ENCODE data around the gene CIB4. TPM values are rescaled to one million over a fixed set of nuclear protein-coding genes. Genes with fewer than 3 reads are reported as not detected.

CIB4 gene
- under 1 TPM; 0.29 to 0.89 (median 0.33) TPM for polyA plus RNA-seq (ENCODE audit: insufficient read length in 3 of 3)
- long read RNA-seq, donor 1, partial matches to known transcripts, result 0 of 1 reads
- long read RNA-seq, donor 1, other reads (novel, unspliced or antisense), result 0 of 1 reads
- long read RNA-seq, donor 2, result 0 reads
- long read RNA-seq, donor 3, result 0 reads
- long read RNA-seq, donor 4, partial matches to known transcripts, result 0 of 1 reads
- long read RNA-seq, donor 4, other reads (novel, unspliced or antisense), result 0 of 1 reads
- long read RNA-seq, donor 5, result 0 reads
- long read RNA-seq, donor 6, result 0 reads
- long read RNA-seq, donor 7, result 0 reads
- long read RNA-seq, donor 8, partial matches to known transcripts, result 0 of 2 reads
- long read RNA-seq, donor 8, other reads (novel, unspliced or antisense), result 0 of 2 reads
- long read RNA-seq, donor 9, result 0 reads
- long read RNA-seq, donor 10, partial matches to known transcripts, result 0 of 1 reads
- long read RNA-seq, donor 10, other reads (novel, unspliced or antisense), result 0 of 1 reads
- long read RNA-seq, donor 11, result 0 reads
- long read RNA-seq, donor 12, result 0 reads
- long read RNA-seq, donor 13, partial matches to known transcripts, result 0 of 1 reads
- long read RNA-seq, donor 13, other reads (novel, unspliced or antisense), result 0 of 1 reads
- long read RNA-seq, donor 14, partial matches to known transcripts, result 0 of 1 reads
- long read RNA-seq, donor 14, other reads (novel, unspliced or antisense), result 0 of 1 reads
- long read RNA-seq, donor 15, result 0 reads
- long read RNA-seq, donor 16, result 0 reads

DNA sequence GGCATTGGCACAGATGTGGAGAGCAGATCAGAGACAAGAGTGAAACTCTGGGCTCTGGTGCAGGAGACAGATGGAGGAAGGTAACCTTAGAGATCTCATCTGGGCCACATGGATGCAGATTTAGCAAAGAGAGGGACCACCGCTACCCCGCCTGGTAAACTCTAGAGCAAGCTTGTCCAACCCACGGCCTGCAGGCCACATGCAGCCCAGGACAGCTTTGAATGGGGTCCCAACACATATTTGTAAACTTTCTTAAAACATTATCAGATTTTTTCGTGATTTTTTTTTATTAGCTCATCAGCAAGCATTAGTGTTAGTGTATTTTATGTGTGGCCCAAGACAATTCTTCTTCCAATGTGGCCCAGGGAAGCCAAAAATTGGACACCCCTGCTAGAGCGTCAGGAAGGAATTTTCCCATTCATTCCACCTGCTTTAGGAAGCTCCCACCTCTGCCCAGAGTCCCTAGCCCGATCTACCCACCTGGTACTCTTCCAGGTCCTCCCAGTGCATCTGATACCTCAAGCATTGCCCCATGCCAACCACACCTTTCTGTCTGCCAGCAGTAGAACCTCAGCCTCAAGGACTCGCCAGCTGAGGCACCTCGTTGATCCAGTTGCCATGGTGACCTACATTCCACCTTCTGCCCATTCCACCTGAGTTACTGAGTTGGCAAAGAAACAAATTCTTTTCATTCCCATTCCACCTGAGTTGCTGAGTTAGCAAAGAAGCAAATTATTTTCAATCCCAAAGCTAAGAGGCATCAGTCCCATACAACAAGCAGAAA, at the start of gene CIB4:
Gene CIB4 (minus strand): TSS at position 586 of the 784 bp plus-strand sequence. CDS start 52 bp downstream, at position 534.
- DNase-seq (ENCODE audit: extremely low read depth in 1 of 11, low read depth in 9 of 11, low spot score in 4 of 11), result peak in 6 of 11 donors; percentile 6 to 53 (median 30)

DNA sequence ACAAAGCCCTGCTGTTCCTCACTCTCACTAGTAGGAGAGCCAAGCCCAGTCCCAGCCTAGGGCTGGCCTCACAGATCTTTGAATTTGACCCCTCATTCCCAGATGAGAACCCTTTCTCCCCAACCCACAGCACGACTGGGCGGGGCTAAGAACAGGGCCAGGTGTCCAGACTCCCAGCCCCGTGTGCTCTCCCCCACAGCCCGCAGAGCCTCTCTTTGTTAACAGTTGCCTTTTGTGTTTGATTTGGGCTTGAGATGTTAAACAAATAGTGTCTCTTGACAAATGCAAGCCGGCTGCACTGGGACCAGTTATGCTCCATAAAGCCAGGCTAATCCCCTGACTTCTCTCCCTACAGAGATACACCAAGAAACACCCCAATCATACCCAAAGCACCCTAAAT, 46.6 kb upstream of the CIB4 start:
- no peak for DNase-seq (ENCODE audit: extremely low read depth in 1 of 11, low read depth in 9 of 11, low spot score in 4 of 11)

DNA sequence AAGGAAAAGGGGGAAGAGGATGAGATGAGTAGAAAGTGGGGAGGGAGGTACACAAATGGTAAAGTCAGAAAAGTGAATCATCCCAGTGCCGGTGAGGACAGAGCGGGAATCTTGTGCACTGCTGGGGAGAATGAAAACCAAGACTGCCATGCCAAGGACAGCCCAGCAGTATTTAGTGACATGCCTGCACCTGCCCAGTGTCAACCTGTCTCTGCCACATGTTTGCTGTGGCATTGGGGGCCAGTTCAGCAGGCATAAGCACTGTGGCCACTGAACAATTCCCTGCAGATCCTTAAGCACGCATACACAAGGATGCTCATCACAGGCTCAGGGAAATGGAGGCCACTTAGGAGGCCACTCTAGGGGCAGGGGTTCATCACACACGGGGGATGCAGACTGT, 46.2 kb upstream of the CIB4 start:
- DNase-seq (ENCODE audit: extremely low read depth in 1 of 11, low read depth in 9 of 11, low spot score in 4 of 11), result no peak

DNA sequence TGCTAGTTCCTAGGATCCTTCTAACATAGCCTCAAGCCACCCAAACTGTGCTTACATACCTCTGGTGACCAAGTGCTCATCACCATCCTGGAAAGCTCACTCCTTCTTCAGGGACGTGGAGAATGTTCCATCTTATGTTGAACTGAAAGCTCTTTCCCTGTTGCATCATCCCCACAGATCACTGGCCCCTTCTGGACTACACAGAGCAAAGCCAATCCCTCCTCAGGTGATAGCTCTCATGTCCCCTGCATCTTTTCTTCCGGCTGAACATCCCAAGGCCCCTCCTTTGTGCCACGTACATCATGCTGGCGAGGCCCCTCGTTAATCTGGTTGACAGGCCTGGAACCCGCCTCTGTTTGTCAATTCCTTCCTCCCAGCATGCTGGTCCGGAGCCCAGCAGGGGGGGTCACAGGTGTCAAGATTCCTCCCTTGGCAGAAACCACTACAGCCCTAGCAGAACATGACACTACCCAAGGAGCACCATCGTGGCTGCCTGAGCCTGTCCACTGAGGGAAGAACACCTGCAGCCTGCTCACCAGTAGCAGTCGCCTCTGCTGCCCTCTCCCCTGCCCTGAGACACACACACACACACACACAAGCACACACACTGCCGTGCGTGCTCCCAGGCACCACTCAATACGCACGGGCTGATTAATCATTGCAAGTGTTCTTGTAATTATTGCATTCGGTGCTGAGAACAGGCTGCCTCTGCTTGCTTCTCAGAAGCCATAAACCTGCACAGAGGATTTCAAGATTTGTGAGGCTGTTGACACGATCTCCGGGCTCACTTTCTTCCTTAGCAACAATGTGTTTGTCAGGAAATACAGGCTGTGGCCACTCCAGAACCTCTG, 45.0 kb upstream of the CIB4 start:
- DNase-seq (ENCODE audit: extremely low read depth in 1 of 11, low read depth in 9 of 11, low spot score in 4 of 11), result peak in 9 of 11 donors; percentile 58 to 85 (median 69)

DNA sequence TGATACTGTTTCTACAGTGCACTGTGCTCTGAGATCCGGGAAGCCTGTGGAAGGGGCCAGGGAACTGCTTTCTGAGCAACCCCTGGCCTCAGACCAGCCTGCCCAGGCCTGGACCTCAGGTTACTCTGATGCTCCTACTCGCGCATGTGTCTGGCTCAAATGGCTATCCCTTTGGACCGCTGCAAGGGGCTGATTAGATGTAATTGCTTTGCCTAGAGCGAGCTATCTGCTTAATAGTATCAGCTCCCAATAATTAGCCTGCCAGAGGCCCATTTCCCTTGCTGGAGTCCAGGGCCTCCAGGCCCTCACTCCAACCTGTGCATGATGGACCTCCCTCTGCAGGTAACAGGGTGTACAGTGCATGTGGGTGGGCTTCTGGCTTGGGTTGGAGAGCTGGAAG, 44.2 kb upstream of the CIB4 start:
- DNase-seq (ENCODE audit: extremely low read depth in 1 of 11, low read depth in 9 of 11, low spot score in 4 of 11), result no peak

DNA sequence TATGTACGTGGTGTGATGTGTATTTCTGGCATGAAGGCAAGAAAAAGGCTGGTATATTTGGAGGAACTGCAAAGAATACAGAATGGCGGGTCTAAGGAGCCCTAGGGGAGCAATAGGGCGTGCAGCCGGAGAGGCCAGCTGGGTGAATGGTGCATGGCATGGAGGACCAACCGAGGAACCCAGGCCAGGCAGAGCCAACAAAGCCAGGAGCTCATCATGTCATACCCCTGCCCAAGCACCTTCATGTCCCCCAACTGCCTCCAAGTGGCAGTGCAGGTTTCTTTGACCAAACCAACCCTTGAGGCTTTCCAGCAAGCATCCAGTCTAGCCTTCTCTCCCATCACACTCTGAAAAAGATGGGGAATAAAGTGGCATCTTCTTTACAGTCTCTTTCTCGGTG, 42.4 kb upstream of the CIB4 start:
- DNase-seq (ENCODE audit: extremely low read depth in 1 of 11, low read depth in 9 of 11, low spot score in 4 of 11), result no peak

DNA sequence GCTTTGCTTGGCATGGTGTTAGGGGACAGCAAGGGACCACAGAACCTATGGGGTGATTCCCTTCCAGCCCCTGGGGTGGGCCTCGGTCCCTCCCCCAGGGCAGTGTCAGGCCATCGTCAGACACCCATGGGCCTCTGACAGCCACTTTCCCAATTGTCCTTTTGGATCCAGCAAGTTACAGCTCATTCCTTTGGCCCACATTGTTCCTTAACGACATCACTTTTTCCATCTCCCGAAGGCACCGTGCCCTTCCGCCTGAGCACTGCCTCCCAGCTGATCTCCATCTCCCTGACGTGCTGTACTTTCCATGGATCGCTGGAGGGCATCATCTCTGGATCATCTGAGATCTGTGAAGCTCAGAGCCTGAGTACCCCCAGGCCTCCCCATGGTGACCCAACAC, 41.0 kb upstream of the CIB4 start:
- no peak for DNase-seq (ENCODE audit: extremely low read depth in 1 of 11, low read depth in 9 of 11, low spot score in 4 of 11)

DNA sequence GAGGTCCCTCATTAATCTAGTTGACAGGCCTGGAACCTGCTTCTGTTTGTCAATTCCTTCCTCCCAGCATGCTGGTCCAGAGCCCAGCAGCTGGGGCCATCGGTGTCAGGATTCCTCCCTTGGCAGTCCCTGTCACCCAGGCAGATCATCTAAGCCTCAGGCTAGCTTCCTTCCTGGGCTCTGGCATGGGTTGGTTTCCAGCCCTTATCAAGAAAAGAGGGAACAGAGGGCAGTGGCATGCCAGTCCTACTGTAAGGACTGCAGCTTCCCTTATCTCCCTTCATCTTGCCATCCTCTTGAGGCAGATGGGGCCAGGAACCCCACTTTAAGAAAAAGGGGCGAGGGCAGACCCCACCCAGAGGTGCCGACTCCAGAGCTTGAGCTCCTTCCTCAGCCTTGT, 40.5 kb upstream of the CIB4 start:
- DNase-seq (ENCODE audit: extremely low read depth in 1 of 11, low read depth in 9 of 11, low spot score in 4 of 11), result no peak

DNA sequence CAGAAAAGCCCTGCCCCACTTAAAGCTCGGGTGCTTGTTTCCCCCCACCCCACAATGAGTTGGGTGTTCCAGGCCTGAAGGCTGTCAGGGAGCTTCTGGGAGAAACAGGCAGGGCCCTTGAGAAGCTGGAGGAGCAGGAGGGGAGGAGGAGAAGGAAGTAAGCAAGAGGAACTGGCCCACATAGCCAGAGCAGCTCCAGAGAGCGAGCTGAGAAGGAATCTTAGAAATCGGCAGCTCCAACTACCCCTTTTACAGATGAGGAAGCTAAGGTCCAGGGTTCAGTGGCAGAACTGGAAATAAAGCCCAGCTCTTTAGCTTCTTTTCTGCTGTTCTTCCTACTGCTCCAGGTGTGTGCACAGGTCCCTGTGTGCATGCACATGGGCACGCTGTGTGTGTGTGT, 38.7 kb upstream of the CIB4 start:
- DNase-seq (ENCODE audit: extremely low read depth in 1 of 11, low read depth in 9 of 11, low spot score in 4 of 11), result no peak

DNA sequence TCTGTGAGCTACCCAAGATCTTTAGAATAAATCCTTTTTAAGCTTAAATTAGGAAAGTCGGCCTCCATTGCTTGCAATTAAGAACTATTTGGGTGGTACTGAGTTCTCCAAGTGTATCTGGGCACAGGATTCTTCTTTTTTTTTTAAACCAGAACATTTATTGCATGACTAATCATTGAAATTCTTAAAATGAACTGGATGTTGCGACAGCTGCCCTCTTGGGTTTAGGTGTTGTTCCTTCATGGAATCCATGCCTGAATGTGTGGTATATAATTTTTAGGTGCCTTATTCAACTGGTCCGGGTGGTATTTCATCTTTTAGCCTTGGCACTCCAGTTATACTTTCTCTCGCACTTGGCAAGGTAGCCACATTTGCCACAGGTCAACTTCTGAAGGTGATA, 36.9 kb upstream of the CIB4 start:
- no peak for DNase-seq (ENCODE audit: extremely low read depth in 1 of 11, low read depth in 9 of 11, low spot score in 4 of 11)

DNA sequence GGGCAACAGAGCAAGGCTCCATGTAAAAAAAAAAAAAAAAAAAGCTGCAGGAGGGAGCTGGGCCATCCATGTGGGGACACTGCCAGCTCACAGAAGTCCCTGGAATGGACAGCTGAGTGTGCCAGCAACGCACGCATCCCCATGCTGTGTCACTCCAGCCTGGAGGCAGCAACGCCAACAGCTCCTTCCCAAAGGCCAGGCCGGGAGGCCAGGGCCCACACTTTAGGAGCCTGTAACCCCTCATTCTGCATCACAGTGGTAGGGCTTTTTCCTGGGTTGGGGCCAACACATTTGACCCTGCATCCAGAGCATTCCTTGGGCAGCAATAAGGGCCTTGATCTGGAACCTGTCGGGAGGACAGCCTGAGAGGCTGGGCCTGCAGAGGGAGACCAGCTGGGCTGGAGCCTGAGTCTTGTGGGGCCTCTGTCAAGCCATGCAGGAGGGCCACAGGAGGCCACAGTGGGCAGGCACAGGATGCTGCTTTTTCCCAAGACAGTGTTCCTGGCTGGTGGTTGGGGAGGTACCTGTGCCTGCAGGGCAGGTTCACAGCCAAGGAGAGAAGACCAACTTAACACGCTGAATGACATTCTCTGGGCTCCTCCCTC, 34.6 kb upstream of the CIB4 start:
- DNase-seq (ENCODE audit: extremely low read depth in 1 of 11, low read depth in 9 of 11, low spot score in 4 of 11), result no peak

DNA sequence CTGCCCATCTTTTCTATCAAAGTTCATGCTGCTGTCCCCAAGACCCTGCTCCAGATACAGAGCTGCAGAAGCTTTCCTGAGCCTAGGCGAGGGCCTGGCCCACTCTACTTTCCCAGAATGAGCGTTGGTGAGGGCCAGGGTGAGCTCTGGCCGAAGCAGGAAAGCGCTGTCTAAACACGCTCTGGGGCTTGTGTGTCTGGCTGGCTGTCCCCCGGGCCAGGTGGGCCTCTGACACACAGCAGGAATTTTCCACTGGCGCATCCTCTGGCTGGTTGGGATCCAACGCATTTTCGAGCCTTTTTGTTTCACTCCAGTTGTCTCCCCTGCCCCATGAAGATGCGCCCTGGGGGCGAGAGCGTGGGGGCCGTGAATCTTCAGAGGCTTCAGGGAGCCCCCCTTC, 33.6 kb upstream of the CIB4 start:
- DNase-seq (ENCODE audit: extremely low read depth in 1 of 11, low read depth in 9 of 11, low spot score in 4 of 11), result no peak

DNA sequence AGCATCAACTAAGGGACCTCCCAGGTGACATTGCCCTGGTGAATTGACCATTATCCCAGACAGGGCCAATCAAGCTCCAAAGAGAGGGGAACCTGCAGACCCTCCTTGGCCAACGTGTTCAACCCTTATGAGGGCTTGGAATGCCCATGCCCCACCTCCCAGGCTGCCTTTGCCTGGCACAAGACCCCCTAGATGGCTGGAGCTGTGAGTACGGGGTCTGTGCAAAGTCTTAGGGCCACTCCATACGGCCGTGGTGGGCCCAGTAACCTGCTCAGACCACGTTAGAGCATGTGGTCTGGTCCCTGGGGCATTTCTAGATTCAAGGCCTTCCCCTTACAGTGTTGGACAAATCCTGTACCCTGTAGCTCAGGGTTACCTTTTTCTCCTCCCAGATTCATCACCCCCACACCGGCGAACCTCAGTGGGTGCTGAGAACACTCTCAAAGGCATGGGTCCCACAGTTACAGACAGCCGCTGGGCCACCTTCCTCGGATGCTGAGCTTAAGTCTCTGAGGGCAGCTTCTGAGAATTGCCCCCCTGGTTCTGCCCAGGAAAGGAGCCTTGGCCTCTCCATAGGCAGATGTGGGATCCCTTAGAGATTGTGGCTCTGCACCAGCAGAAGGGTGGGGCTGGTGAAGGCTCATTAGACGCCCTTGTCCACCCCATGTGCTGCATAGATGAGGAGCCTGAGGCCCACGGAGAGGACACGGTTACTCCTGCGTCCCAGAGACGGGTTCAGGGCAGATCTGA, 33.0 kb upstream of the CIB4 start:
- DNase-seq (ENCODE audit: extremely low read depth in 1 of 11, low read depth in 9 of 11, low spot score in 4 of 11), result no peak

DNA sequence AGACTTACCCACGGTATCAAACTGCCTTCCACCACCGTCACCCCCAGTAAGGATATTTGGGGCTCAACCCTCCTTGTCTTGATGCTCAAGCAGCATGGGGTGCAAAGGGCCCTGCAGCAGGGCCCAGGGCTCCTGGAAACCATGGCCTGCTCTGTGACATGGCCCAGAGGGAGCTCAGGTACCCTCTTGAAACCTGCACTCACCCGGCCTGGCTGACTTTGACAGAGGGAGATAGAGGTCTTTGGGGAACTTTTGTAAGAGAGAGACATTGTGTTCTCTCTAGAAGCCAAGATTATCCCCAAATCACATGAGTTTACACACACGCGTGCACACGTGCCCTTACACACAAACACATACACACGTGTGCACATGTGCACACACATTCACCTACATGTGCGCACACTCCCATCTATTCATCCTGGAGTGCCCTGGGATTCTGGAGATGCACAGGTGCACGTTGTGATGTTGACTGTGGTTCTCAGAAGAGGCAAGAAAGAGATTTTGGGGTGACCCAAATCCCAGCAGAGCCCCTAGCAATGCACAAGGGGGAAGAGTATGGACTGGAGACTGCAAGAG, 31.7 kb upstream of the CIB4 start:
- no peak for DNase-seq (ENCODE audit: extremely low read depth in 1 of 11, low read depth in 9 of 11, low spot score in 4 of 11)

DNA sequence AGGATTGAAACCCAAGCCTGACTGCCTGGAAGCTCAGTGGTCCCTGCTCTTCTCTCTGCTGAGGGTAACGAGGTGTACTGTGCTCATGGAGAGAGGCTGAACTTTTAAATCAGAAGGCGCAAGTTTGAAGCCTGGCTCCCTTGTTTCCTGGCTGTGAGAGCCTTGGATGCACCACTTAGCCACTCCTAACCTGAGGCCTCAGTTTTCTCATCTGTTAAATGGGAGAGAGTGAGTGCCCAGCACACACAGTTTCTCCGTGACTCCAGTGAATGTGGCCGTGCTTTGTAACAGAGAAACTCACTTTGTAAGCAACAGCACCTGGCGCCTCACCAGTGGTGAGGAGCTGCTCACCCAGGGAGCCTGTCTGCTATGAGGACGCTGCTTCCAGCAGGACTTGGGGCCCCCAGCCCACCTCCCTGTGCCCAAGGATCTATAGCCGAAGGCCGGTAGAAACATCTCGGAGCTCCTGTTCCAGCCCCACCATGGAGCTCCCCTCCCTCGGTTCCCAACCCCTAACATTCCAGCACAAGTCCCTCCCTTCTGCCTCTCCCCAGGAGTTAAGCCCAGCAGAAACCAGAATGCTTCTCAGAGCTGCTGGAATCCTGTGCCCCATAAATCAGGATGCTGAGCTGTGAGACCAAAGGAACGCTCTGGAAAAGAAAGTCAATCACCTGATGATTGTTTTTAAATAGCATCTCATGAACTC, 31.1 kb upstream of the CIB4 start:
- DNase-seq (ENCODE audit: extremely low read depth in 1 of 11, low read depth in 9 of 11, low spot score in 4 of 11), result peak in 2 of 11 donors; percentile 26 to 33

DNA sequence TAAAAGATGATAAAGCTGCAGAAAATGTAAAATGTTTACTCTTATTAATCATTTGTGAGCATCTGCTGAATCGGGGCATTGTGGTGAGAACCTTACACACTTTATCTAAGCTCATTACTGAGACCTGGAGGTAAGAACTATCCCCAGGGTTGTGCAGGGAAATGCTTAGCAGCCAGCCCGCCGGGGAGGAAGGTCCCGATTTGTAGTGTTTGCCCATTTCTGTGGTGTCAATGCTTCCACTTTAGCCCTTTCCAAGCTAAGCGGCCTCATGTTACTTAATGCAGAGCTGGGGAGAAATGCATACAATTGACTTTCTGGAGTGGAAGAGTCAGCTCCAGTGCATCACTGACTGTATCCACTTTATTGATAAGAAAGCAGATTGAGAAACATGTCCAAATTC, 30.5 kb upstream of the CIB4 start:
- no peak for DNase-seq (ENCODE audit: extremely low read depth in 1 of 11, low read depth in 9 of 11, low spot score in 4 of 11)

DNA sequence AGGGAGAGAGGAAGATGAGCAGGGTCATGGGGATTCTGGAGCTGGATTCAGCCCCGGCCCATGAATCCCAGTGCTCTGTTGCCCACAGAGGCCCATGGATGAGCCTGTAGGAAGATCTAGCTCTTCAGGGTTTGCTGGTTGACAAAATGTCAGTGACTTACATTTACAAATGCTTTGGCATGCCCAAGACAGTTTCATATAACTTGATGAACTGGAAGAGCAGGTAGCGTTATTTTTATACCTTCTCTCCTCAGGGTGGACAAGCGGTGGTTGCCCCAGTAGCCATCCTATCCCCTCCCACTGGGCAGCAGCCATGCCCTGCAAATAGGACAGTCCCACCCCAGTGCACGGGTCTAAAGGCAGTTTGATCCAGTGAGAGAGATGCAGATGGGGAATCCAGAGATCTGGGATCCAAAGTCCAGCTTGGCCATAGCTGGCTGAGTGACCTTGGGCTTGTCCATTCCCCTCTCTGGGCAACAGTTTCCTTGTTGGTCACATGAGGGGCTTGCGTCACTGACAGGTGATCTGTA, 29.8 kb upstream of the CIB4 start:
- no peak for DNase-seq (ENCODE audit: extremely low read depth in 1 of 11, low read depth in 9 of 11, low spot score in 4 of 11)
